IPS-NIHi7 (cell line): ENCODE results near the gene ARCN1.
"Not testable (repeated sequence)": the region's sequence is repeated elsewhere in the genome, so short reads cannot be mapped to it uniquely, and the experiment has no call there.

Experiments used
- DNase-seq: peaks from one replicate; pipeline ENCODE4 v3.0.0; 2012; ENCODE audit warnings: mixed read lengths; ENCODE audit errors: extremely low spot score

ARCN1 gene

GRCh38 chr11:118544010-118544646, 28.1 kb upstream of the ARCN1 start:
- DNase-seq: no peak

DNA sequence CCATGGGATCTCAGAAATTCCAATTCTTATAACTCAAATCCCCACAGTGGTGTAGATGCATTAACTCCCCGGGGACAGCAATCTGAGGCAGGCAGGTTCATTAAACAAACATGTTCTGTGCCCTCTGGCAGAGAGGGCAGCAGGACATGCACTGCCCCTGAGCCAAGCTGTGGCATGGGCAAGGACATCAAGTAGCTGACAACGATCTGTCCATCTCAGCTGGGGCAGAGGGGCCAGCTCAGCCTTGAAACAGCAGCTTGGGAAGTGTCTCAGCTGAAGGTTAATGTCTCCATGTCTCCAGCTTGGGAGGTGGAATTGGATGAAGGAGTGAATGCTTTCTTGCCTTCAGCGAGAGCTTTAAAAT, 27.6 kb upstream of the ARCN1 start:
- no peak for DNase-seq

- no peak for DNase-seq
Observed at GRCh38 chr11:118545533-118545932, 26.7 kb upstream of the ARCN1 start.

DNA sequence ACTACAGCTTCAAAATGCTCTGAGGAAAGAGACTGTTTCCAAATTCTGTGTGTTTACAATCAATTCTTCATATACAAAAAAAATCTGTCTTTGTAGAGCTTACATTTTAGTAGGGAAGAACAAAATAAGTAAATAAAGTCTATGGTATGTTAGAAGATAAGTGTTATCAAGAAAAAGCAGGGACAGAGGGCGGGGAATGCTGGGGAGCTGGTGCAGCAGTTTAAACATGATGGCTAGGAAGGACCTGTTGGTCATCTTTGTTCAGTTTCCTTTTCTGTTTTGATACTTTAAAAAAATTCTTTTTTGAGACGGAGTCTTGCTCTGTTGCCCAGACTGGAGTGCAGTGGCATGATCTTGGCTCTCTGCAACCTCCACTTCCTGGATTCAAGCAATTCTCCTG, 25.1 kb upstream of the ARCN1 start:
- DNase-seq: no peak

GRCh38 chr11:118552341-118552740, 19.9 kb upstream of the ARCN1 start:
- no peak for DNase-seq

DNA sequence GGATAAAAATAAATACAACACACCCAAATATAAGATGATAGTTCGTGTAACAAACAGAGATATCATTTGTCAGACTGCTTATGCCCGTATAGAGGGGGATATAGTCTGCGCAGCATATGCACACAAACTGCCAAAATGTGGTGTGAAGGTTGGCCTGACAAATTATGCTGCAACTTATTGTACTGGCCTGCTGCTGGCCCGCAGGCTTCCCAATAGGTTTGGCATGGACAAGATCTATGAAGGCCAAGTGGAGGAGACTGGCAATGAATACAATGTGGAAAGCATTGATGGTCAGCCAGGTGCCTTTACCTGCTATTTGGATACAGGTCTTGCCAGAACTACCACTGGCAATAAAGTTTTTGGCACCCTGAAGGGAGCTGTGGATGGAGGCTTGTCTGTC, 11.4 kb upstream of the ARCN1 start:
- DNase-seq: no peak

DNA sequence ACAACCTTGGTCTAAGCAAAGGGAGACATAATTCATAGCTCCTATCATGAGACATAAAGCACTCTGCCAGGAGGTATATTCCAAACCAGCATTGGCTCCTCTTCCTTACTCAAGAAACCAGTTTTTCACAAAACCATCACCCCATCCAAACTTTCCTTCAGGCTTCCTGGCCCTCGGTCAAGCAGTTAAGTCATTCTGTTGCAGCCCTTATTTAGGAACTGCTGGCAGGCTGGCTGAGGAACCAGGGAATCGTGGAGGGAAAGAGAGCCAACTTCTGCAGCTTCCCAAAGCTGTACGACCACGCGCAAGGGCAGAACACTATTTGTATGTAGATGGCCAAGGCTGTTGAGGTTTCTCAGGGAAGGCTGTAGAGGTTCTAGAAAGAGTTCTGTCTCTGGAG, 7.2 kb upstream of the ARCN1 start:
- DNase-seq: no peak

GRCh38 chr11:118569670-118570069, 2.5 kb upstream of the ARCN1 start:
- no peak for DNase-seq

DNA sequence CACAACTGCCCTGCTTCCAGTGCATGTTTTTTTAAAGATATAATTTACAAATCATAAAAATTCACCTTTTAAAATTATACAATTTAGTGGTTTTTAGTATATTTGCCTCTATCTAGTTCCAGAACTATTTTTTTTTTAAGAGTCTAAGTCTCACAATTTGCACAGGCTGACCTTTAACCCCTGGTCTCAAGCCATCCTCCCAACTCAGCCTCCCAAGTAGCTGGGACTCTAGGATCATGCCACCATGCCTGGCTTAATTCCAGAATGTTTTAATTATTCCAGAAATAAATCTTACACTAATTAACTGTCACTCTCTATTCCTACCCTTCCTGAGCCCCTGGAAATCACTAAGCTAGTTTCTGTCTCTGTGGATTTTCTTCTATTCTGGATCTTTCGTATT, 1.4 kb upstream of the ARCN1 start:
- DNase-seq: no peak

- DNase-seq: not testable (repeated sequence)
Observed at GRCh38 chr11:118571701-118572060, 528 bp upstream of the ARCN1 start.

DNA sequence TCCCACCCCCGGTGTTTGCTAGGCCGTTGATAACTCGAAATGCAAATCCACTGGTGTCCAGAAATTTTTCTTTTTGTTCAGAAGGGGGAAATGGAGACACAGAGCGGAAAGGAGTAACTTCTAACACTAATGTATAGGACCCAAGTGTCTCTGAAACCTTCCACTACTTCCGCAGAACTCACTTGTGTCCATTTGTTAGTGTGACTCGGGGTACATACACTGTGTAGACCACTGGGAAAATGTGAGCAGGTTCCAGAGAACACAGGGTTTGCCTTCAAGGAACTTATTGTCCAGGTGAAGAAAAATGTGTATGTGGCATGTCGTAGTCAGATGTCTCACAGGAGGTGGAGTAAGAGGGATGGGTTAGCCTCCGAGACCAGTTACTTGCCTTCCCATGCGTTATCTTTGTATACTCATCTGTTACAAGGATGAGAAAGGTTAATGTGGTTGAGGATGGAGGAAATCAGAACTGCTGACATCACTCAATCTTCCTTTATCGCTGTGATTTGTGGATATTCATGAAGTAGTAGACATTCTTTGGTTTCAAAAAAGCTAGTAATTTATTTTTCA, 857 bp downstream of the ARCN1 start:
- DNase-seq: peak; percentile 14

DNA sequence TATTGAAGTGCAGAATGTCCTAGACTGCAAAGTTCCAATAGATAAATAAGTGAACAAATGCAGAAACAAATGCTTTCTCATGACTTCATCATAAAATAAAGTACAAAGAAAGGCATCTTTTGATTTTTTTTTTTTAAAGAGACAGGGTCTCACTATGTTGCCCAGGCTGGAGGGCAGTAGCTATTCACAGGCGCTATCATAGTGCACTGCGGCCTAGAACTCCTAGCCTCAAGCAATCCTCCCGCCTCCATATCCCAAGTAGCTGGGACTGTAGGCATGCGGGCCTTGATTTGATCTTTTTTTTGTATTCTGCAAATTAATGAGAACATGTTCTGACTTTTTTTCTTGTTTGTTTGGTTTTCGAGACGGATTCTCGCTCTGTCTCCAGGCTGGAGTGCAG, 2.4 kb downstream of the ARCN1 start:
- no peak for DNase-seq

- DNase-seq: not testable (repeated sequence)
Observed at GRCh38 chr11:118577995-118578394, 5.8 kb downstream of the ARCN1 start.

DNA sequence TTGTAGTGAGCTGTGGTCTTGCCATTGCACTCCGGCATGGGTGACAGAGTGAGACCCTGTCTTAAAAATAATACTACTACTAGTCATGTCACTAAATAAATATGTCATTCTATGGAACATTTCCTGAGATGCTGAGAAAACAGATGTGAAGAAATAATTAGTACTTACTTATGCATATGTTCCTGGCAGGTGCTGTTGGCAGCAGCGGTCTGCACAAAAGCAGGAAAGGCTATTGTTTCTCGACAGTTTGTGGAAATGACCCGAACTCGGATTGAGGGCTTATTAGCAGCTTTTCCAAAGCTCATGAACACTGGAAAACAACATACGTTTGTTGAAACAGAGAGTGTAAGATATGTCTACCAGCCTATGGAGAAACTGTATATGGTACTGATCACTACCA, 8.8 kb downstream of the ARCN1 start:
- DNase-seq: no peak

DNA sequence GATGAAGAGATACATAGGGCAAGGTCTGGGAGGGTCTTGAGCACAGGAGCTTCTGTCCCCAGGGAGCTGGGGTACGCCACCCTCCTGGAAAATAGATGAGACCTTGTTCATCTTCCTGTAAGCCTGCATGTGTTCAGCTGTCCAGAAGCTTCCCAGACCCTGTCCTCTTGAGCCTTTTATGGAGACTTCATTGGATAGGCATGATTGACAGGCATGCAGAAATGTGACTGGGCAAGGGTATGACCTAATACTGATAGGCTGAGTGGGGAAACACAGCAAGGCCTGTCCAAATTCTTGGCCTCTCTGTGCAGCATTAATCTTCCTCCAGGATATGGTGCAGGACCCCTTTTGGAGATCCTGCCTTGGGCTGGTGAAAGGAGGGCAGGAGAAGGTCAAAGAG, 15.7 kb downstream of the ARCN1 start:
- no peak for DNase-seq

- no peak for DNase-seq
Observed at GRCh38 chr11:118592616-118593367, 20.6 kb downstream of the ARCN1 start.

GRCh38 chr11:118594984-118595383, 22.8 kb downstream of the ARCN1 start:
- DNase-seq: peak; percentile 51

GRCh38 chr11:118596224-118597146, 24.3 kb downstream of the ARCN1 start:
- no peak for DNase-seq

- no peak for DNase-seq
Observed at GRCh38 chr11:118597556-118597955, 25.3 kb downstream of the ARCN1 start.

DNA sequence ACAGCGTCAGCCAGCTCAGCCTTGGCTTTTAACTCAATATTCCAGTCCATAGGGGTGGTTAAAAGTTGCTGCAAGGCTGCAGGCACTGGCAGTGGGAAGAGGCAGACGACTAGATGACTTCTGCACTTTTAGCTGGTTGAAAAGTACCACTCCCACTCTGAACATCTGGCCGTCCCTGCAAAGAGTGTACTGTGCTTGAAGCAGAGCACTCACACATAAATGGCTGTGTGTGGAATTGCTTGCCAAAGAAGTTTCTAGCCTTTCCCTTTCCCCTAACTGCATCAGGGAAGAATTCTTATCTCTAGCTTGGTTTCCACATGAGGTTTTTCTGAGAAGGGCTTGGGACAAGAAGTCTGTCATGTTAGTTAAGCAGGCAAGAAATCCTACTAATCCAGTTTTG, 30.1 kb downstream of the ARCN1 start:
- DNase-seq: no peak

DNA sequence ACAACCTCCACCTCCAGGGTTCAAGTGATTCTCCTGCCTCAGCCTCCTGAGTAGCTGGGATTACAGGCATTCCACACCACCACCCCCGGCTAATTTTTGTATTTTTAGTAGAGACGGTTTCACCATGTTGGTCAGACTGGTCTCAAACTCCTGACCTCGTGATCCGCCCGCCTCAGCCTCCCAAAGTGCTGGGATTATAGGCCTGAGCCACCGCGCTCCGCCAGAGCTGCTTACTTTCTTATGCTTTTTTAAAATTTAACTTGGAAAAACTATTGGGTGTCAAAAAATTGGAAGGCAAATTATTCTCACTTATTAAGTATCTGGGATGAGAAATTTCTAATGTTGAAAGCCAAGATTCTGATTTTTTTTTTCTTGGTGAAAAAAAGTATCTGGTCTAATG, 31.5 kb downstream of the ARCN1 start:
- not testable (repeated sequence) for DNase-seq

DNA sequence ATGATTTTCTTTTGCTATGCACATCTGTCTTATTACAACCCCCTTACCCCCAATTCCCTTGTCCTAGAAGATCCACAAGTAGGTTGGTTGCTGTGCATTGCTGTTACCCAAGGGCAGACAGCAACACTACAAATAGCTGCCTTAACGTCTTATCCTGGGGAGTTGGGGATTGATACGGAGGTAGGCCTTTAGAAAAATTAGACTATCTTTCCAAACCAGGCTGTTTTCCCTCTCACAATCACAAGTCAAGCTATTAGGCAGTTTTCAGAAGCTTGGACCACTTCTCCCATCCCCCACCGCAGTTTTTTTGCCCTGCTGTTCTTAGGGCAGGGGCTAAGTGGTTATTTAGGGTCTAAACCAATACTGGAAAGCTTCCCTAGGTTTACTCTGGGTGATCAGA, 32.4 kb downstream of the ARCN1 start:
- DNase-seq: no peak
